Kidney epithelial cell (primary cell): ENCODE results near the gene MCM9. TPM values are rescaled to one million over a fixed set of nuclear protein-coding genes. Genes with fewer than 3 reads are reported as not detected.
"Not testable (repeated sequence)": the region's sequence is repeated elsewhere in the genome, so short reads cannot be mapped to it uniquely, and the experiment has no call there.

Experiments used
- DNase-seq: peaks from one replicate; pipeline ENCODE4 v3.0.0-alpha.2; 2010; ENCODE audit warnings: low read depth
- H3K27me3 ChIP-seq: 2 replicates; pipeline ENCODE4 v1.6.0; 2011; ENCODE audit warnings: low read length; ENCODE audit not compliant: control insufficient read depth, insufficient read depth
- H3K36me3 ChIP-seq: 2 replicates; pipeline ENCODE4 v1.5.1; 2011; ENCODE audit warnings: low read length; ENCODE audit not compliant: control insufficient read depth, insufficient read depth
- H3K4me3 ChIP-seq: 2 replicates; pipeline ENCODE4 v1.5.1; 2011; ENCODE audit warnings: low read depth, mild to moderate bottlenecking, control low read depth, low read length
- total RNA-seq: library from RNA; depleted of rRNA; stranded (reverse); fragments of >200 nt; gene quantifications from 2 replicates; pipeline ENCODE4 v1.2.3, GENCODE V29; 2015
- TF ChIP-seq, protein P1 (sequence below): IDR thresholded peaks from 2 replicates; pipeline ENCODE4 v1.5.1; 2011; ENCODE audit warnings: mild to moderate bottlenecking, moderate library complexity, low read length, control low read depth, inconsistent platforms; ENCODE audit not compliant: insufficient read depth, poor library complexity, severe bottlenecking

The MCM9 gene
- total RNA-seq, 1 donor from 2014 or later: 14.2 TPM

DNA sequence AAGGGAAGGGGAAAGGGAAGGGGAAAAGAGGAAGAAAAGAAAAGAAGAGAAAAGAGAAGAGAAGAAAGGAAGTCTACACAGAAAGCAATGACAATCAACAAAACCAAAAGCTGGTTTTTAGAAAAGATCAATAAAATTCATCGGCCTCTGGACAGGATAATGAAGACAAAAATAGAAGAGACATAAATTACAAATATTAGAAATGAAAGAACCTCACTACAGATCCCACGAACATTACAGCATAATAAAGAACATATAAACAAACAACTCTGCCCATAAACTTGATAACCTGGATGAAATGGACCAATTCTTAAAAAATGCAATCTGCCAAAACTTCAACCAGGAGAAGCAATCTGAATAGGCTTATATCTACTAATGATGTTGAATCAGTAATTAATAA is 61.7 kb downstream of the MCM9 start:
- no peak overlapping the region for H3K4me3 ChIP-seq
- no peaks in the 10 kb centered on the region for H3K36me3 ChIP-seq
- no peaks in the 10 kb centered on the region for H3K27me3 ChIP-seq
- no peak for DNase-seq
- TF ChIP-seq, protein P1, sequence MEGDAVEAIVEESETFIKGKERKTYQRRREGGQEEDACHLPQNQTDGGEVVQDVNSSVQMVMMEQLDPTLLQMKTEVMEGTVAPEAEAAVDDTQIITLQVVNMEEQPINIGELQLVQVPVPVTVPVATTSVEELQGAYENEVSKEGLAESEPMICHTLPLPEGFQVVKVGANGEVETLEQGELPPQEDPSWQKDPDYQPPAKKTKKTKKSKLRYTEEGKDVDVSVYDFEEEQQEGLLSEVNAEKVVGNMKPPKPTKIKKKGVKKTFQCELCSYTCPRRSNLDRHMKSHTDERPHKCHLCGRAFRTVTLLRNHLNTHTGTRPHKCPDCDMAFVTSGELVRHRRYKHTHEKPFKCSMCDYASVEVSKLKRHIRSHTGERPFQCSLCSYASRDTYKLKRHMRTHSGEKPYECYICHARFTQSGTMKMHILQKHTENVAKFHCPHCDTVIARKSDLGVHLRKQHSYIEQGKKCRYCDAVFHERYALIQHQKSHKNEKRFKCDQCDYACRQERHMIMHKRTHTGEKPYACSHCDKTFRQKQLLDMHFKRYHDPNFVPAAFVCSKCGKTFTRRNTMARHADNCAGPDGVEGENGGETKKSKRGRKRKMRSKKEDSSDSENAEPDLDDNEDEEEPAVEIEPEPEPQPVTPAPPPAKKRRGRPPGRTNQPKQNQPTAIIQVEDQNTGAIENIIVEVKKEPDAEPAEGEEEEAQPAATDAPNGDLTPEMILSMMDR: no peak

DNA sequence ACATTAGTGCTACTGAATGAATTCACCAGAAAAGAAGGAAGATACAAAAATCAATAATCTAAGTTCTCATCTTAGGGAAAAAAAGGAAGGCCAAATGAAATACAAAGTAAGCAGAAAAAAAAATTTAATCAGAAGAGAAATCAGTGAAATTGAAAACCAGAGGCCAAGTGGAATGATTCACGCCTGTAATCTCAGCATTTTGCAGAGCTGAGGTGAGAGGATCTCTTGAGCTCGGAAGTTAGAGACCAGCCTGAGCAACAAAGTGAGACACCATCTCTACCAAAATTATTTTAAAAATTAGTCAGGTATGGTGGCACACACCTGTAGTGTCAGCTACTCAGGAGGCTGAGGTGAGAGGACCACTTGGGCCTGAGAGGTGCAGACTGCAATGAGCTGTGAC is 62.2 kb downstream of the MCM9 start:
- Histone ChIP-seq H3K36me3 (no peaks in the 10 kb centered on the region), H3K27me3 (no peaks in the 10 kb centered on the region), H3K4me3 (no peak overlapping the region)
- TF ChIP-seq, protein P1: no peak
- DNase-seq: no peak

DNA sequence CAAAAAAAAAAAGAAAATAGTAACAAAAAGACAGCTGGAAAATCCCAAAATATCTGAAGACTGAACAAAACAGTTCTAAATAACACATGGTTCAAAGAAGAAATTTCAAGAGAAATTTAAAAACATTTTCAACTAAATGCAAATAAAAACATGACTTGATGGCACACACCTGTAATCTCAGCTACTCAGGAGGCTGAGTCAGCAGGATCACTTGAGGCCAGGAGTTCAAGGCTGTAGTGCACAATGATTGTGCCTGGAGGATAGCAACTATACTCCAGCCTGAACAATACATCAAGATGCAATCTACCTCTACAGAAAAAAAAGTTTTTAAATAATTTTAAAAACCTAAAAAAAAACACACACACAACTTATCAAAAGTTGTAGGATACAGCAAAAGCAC is 62.6 kb downstream of the MCM9 start:
- H3K4me3 ChIP-seq: no peak overlapping the region
- DNase-seq: no peak
- H3K27me3 ChIP-seq: no peaks in the 10 kb centered on the region
- TF ChIP-seq, protein P1: no peak
- no peaks in the 10 kb centered on the region for H3K36me3 ChIP-seq

DNA sequence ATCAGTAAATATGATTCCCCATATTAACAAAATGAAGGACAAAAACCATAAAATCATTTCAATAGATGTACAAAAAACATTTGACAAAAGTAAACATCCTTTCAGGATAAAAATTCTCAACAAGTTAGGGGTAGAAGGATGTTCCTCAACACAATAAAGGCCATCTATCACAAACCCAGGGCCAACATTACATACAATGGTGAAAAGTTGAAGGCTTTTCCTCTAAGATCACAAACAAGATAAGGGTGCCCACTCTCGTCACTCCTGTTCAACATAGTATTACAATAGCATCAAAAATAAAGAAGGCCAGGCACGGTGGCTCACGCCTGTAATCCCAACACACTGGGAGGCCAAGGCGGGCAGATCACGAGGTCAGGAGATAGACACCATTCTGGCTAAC is 63.6 kb downstream of the MCM9 start:
- H3K4me3 ChIP-seq: no peak overlapping the region
- TF ChIP-seq, protein P1: no peak

DNA sequence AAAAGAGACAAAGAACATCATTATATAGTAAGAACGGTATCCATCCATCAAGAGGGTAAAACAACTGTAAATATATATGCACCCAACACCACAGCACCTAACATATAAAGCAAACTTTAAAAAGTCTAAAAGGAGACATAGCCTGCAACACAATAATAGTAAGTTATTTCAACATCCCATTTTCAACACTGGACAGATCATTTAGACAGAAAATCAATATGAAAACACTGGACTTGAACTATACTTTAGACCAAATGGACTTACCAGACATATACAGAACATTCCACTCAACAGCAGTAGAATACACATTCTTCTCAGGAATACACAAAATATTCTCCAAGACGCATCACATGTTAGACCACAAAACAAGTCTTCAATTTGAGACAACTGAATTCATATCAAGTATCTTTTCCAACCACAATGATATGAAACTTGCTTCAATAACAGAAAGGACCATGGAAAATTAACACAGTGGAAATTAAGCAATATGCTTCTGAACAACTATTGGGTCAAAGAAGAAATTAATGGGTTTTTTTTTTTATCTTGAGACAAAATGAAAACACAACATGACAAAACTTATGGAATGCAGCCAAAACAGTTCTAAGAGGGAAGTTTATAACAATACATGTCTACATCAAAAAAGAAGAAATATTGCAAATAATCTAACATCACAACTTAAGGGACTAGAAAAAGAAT is 64.9 kb downstream of the MCM9 start:
- DNase-seq: no peak
- TF ChIP-seq, protein P1: no peak
- H3K4me3 ChIP-seq: no peak overlapping the region
- H3K36me3 ChIP-seq: no peaks in the 10 kb centered on the region
- no peaks in the 10 kb centered on the region for H3K27me3 ChIP-seq

More for the DNA sequence above, 63.6 kb downstream of the MCM9 start:
- no peak for DNase-seq
- no peaks in the 10 kb centered on the region for H3K36me3 ChIP-seq
- H3K27me3 ChIP-seq: no peaks in the 10 kb centered on the region

DNA sequence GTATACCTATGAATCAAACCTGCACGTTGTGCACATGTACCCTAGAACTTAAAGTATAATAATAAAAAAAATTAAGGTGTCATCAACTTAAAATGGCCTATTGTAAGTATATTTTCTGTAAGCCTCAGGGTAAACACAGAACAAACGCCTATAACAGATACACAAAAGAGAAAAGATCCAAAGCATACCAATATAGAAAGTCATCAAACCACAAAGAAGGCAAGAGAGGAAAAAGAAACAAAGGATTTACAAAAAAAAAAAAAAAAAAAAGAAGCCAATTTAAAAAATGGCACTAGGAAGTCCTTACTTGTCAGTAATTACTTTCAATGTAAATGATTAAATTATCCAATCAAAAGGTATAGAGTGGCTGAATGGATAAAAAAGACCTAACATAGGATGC is 65.6 kb downstream of the MCM9 start:
- Histone ChIP-seq H3K36me3 (no peaks in the 10 kb centered on the region), H3K4me3 (no peak overlapping the region), H3K27me3 (no peaks in the 10 kb centered on the region)
- no peak for DNase-seq
- TF ChIP-seq, protein P1: no peak

DNA sequence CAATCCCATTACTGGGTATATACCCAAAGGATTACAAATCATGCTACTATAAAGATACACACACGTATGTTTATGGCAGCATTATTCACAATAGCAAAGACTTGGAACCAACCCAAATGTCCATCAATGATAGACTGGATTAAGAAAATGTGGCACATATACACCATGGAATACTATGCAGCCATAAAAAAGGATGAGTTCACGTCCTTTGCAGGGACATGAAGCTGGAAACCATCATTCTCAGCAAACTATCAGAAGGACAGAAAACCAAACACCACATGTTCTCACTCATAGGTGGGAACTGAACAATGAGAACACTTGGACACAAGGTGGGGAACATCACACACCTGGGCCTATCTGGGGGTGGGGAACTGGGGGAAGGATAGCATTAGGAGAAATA is 66.1 kb downstream of the MCM9 start:
- H3K27me3 ChIP-seq, H3K4me3 ChIP-seq, DNase-seq, H3K36me3 ChIP-seq: not testable (repeated sequence)
